Hepatocyte (in vitro differentiated cells): ENCODE measurements around the gene RAP1GDS1. TPM values are rescaled to one million over a fixed set of nuclear protein-coding genes. Genes with fewer than 3 reads are reported as not detected.

Experiments used
- DNase-seq: peaks from one replicate; pipeline ENCODE4 v3.0.0-alpha.2; 2016; ENCODE audit warnings: low spot score
- H2AFZ ChIP-seq: fragments of 200-600 bp; sonication (generic); 2 replicates; pipeline ENCODE4 v1.6.0; 2016; ENCODE audit warnings: antibody characterized with exemption, mild to moderate bottlenecking
- H3K27ac ChIP-seq: fragments of 200-600 bp; sonication (generic); 2 replicates; pipeline ENCODE4 v1.5.1; 2016; ENCODE audit warnings: mild to moderate bottlenecking
- H3K27me3 ChIP-seq: fragments of 200-600 bp; sonication (generic); 2 replicates; pipeline ENCODE4 v1.6.1; 2016
- H3K36me3 ChIP-seq: fragments of 200-600 bp; sonication (generic); replicated peaks from 2 replicates; pipeline ENCODE4 v1.5.1; 2016; ENCODE audit warnings: low read depth; ENCODE audit not compliant: insufficient read depth
- H3K4me1 ChIP-seq: fragments of 200-600 bp; sonication (generic); 2 replicates; pipeline ENCODE4 v1.5.1; 2016; ENCODE audit warnings: mild to moderate bottlenecking, moderate library complexity; ENCODE audit not compliant: insufficient read depth
- H3K4me2 ChIP-seq: fragments of 200-600 bp; sonication (generic); 2 replicates; pipeline ENCODE4 v1.6.0; 2016
- H3K4me3 ChIP-seq: fragments of 200-600 bp; sonication (generic); 2 replicates; pipeline ENCODE4 v1.5.1; 2016; ENCODE audit warnings: mild to moderate bottlenecking
- H3K79me2 ChIP-seq: fragments of 200-600 bp; sonication (generic); 2 replicates; pipeline ENCODE4 v1.6.0; 2017; ENCODE audit warnings: mild to moderate bottlenecking
- H3K9me2 ChIP-seq: fragments of 200-600 bp; sonication (generic); replicated peaks from 2 replicates; pipeline ENCODE4 v1.6.0; 2017; ENCODE audit warnings: mild to moderate bottlenecking; ENCODE audit not compliant: insufficient read depth
- H3K9me3 ChIP-seq: fragments of 200-600 bp; sonication (generic); 2 replicates; pipeline ENCODE4 v1.5.1; 2016; ENCODE audit warnings: low read depth, mild to moderate bottlenecking
- H4K20me1 ChIP-seq: fragments of 200-600 bp; sonication (generic); 2 replicates; pipeline ENCODE4 v1.6.0; 2016; ENCODE audit warnings: mild to moderate bottlenecking; ENCODE audit not compliant: insufficient read depth, poor library complexity, severe bottlenecking
- EZH2 ChIP-seq: fragments of 200-600 bp; sonication (generic); IDR thresholded peaks from 2 replicates; pipeline ENCODE4 v1.6.1; 2016; ENCODE audit warnings: antibody characterized with exemption, mild to moderate bottlenecking, borderline replicate concordance
- EZH2phosphoT487 ChIP-seq: fragments of 200-600 bp; sonication (generic); IDR thresholded peaks from one replicate; pipeline ENCODE4 v1.6.1; 2018; ENCODE audit warnings: antibody characterized with exemption, mild to moderate bottlenecking, low read depth, moderate library complexity; ENCODE audit not compliant: unreplicated experiment, severe bottlenecking
- WGBS: methylation state at CpG from one replicate; pipeline ENCODE4 v1.1.6; 2016; ENCODE audit warnings: low lambda C conversion rate; ENCODE audit errors: missing lambda C conversion rate; 5-methylcytosine and 5-hydroxymethylcytosine counted together
- polyA plus RNA-seq: library from polyadenylated mRNA; unstranded; fragments of >200 nt; fragmentation: Nextera tagmentation; extraction: Ambion mirVana; gene quantifications from 2 replicates; pipeline ENCODE4 v1.2.1, GENCODE V29; 2016
- total RNA-seq: library from RNA; depleted of rRNA; stranded (reverse); fragments of >200 nt; gene quantifications from 2 replicates; pipeline ENCODE4 v1.2.3, GENCODE V29; 2014
- TF ChIP-seq, protein P1 (sequence below): fragments of 200-600 bp; sonication (generic); IDR thresholded peaks from 2 replicates; pipeline ENCODE4 v1.5.1; 2016; ENCODE audit warnings: antibody characterized with exemption, mild to moderate bottlenecking; ENCODE audit not compliant: poor library complexity

RAP1GDS1 gene
- total and polyA plus RNA-seq, 2 experiments from 2014 or later = 25.3 to 42.7 TPM

DNA sequence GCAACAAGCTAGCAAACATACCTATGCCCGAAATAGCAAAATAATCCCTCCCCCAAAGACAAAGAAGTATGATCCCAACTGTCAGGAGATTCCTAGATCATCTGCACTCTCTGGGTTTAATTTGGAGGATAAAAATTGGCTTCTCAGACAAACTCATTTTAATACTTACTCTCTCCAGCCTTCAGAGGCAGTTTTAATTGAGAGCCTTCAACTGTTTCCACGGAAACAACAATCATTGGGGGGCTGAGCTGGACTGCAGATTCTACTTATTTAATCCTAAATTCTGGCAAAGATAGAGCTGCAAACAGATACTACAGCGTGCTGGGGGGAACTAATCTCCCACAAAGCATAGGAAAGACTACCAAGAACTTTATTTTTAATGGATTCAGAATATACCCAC is 229.1 kb downstream of the RAP1GDS1 start:
- H3K4me2 ChIP-seq = no peak overlapping the region
- H3K79me2 ChIP-seq = peaks cover 3% of the 10 kb centered on the region
- H4K20me1 ChIP-seq = no peaks in the 10 kb centered on the region
- DNase-seq = no peak
- TF ChIP-seq EZH2 (no peak), EZH2phosphoT487 (no peak)
- TF ChIP-seq, protein P1, sequence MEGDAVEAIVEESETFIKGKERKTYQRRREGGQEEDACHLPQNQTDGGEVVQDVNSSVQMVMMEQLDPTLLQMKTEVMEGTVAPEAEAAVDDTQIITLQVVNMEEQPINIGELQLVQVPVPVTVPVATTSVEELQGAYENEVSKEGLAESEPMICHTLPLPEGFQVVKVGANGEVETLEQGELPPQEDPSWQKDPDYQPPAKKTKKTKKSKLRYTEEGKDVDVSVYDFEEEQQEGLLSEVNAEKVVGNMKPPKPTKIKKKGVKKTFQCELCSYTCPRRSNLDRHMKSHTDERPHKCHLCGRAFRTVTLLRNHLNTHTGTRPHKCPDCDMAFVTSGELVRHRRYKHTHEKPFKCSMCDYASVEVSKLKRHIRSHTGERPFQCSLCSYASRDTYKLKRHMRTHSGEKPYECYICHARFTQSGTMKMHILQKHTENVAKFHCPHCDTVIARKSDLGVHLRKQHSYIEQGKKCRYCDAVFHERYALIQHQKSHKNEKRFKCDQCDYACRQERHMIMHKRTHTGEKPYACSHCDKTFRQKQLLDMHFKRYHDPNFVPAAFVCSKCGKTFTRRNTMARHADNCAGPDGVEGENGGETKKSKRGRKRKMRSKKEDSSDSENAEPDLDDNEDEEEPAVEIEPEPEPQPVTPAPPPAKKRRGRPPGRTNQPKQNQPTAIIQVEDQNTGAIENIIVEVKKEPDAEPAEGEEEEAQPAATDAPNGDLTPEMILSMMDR = no peak
- 92% methylated on average over 3 of the region's 3 CpGs for WGBS
- no peaks in the 10 kb centered on the region for H3K27me3 ChIP-seq
- H3K9me2 ChIP-seq = no peaks in the 10 kb centered on the region
- H2AFZ ChIP-seq = no peak overlapping the region
- no peak overlapping the region for H3K27ac ChIP-seq
- H3K4me3 ChIP-seq = no peak overlapping the region
- H3K36me3 ChIP-seq = no peaks in the 10 kb centered on the region
- peaks cover 5% of the 10 kb centered on the region for H3K4me1 ChIP-seq
- H3K9me3 ChIP-seq = no peaks in the 10 kb centered on the region

DNA sequence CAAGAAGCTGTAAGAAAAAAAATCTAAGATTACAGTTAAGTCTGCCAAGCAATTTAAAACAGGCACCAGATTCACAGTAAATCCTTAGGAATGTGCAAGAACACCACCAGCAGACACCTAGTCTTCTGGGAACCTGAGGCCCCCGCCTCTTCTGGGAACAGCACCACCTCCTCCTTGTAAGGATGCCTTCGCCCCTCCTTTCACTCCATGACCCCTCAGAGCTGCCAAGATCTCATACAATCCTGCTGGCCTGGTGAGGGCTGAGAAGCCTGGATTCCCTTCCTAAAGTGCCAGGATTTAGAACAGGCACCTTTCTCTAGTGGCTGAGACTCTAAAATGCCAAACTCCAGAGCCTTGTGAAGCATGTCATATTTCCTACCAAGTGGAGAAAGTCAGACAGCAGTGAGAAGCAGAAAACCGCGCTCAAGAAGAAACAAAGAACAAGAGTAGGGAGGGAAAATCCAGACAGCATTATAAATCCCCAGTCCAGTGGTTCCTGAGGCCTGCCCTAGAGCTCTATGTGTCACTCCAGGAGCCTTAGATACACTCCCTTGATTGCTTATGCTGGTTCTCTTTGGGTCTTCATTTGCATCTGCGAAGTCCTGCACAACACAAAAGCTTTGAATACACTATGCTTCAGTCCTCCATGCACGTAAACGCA is 230.8 kb downstream of the RAP1GDS1 start:
- DNase-seq = peak; percentile 42
- H3K27me3 ChIP-seq = no peaks in the 10 kb centered on the region

DNA sequence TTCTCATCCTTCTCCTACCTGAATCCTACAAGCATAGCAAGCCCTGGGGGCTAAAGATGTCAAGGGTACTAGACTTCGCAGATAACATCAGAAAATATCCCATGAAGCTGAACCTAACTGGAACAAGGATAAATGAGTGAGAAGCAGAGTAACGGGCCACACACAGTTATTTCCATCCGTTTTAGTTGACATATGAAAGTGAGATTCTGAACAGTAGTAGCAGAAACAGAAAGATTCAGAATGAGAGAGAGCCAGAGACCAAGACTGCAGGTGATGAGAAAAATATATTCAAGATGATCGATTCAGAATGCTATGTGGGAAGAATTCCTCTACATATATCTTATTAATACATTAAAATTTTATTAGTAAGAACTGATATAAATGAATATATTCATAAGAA is 232.1 kb downstream of the RAP1GDS1 start:
- Histone ChIP-seq H3K4me3 (no peak overlapping the region), H3K79me2 (peaks cover 3% of the 10 kb centered on the region), H2AFZ (no peak overlapping the region), H3K9me3 (no peaks in the 10 kb centered on the region), H3K9me2 (no peaks in the 10 kb centered on the region), H3K4me1 (peaks cover 11% of the 10 kb centered on the region), H3K36me3 (no peaks in the 10 kb centered on the region), H3K4me2 (no peak overlapping the region), H3K27ac (no peak overlapping the region), H4K20me1 (no peaks in the 10 kb centered on the region), H3K27me3 (no peaks in the 10 kb centered on the region)
- DNase-seq = no peak
- 57% methylated on average over 4 of the region's 4 CpGs for WGBS
- TF ChIP-seq EZH2phosphoT487 = no peak
- no peak for TF ChIP-seq EZH2
- TF ChIP-seq, protein P1 = no peak

More for the DNA sequence above, 230.8 kb downstream of the RAP1GDS1 start:
- H2AFZ ChIP-seq = no peak overlapping the region
- no peaks in the 10 kb centered on the region for H3K9me2 ChIP-seq
- no peak overlapping the region for H3K4me3 ChIP-seq
- no peak overlapping the region for H3K4me2 ChIP-seq
- no peaks in the 10 kb centered on the region for H3K9me3 ChIP-seq
- peaks cover 3% of the 10 kb centered on the region for H3K79me2 ChIP-seq
- peak overlapping the region; percentile 63 for H3K27ac ChIP-seq
- peaks cover 11% of the 10 kb centered on the region for H3K4me1 ChIP-seq
- no peaks in the 10 kb centered on the region for H3K36me3 ChIP-seq
- TF ChIP-seq, protein P1 = no peak
- no peak for TF ChIP-seq EZH2
- no peak for TF ChIP-seq EZH2phosphoT487
- H4K20me1 ChIP-seq = no peaks in the 10 kb centered on the region
- WGBS = 80% methylated on average over 7 of the region's 7 CpGs

Other genes with a start within 250 kb of the RAP1GDS1 start
- gene STPG2, start 117.9 kb upstream of the RAP1GDS1 start, total RNA-seq = 0.17 and 0.24 TPM in 2 replicates
- gene STPG2, start 117.9 kb upstream of the RAP1GDS1 start, polyA plus RNA-seq = 0.94 and 0.98 TPM in 2 replicates